GM19238 (cell line): ENCODE measurements around the gene KRTAP5-5.
"Not testable (repeated sequence)": the region's sequence is repeated elsewhere in the genome, so short reads cannot be mapped to it uniquely, and the experiment has no call there.

Experiments used
- DNase-seq: peaks from one replicate; pipeline ENCODE4 v3.0.0; 2011; ENCODE audit warnings: low spot score; ENCODE audit not compliant: insufficient read length

The KRTAP5-5 gene

GRCh38 chr11:1607156-1607845 is 22.3 kb upstream of the KRTAP5-5 start:
- DNase-seq, result not testable (repeated sequence)

- DNase-seq, result not testable (repeated sequence)
These were observed 21.7 kb upstream of the KRTAP5-5 start for GRCh38 chr11:1607901-1608300.

GRCh38 chr11:1608363-1608762 is 21.2 kb upstream of the KRTAP5-5 start, which contains the start of gene KRTAP5-3:
KRTAP5-3 (minus strand) TSS chr11:1608463; CDS start chr11:1608385, 78 bp downstream.
- no peak for DNase-seq

GRCh38 chr11:1618231-1618630 is 11.3 kb upstream of the KRTAP5-5 start:
- DNase-seq, result no peak

GRCh38 chr11:1619449-1619848 is 10.1 kb upstream of the KRTAP5-5 start:
- no peak for DNase-seq

- no peak for DNase-seq
These were observed 7.5 kb upstream of the KRTAP5-5 start, which contains the start of gene KRTAP5-4 for GRCh38 chr11:1622086-1622485. KRTAP5-4 (minus strand) TSS chr11:1622138; CDS start chr11:1622093, 45 bp downstream.

- DNase-seq, result no peak
These were observed 5.9 kb upstream of the KRTAP5-5 start for GRCh38 chr11:1623716-1624115.

GRCh38 chr11:1624621-1625020 is 5.0 kb upstream of the KRTAP5-5 start:
- no peak for DNase-seq

GRCh38 chr11:1625541-1625940 is 4.0 kb upstream of the KRTAP5-5 start:
- no peak for DNase-seq

GRCh38 chr11:1628506-1629325 is 859 bp upstream of the KRTAP5-5 start:
- DNase-seq, result peak; percentile 66

- no peak for DNase-seq
These were observed 696 bp downstream of the KRTAP5-5 start for GRCh38 chr11:1630271-1630670.

GRCh38 chr11:1631066-1631568 is 1.5 kb downstream of the KRTAP5-5 start:
- DNase-seq, result no peak

- no peak for DNase-seq
These were observed 2.6 kb downstream of the KRTAP5-5 start for GRCh38 chr11:1632053-1632714.

- DNase-seq, result no peak
These were observed 4.3 kb downstream of the KRTAP5-5 start for GRCh38 chr11:1633864-1634263.

- no peak for DNase-seq
These were observed 6.8 kb downstream of the KRTAP5-5 start for GRCh38 chr11:1636291-1636950.

GRCh38 chr11:1637628-1638027 is 8.1 kb downstream of the KRTAP5-5 start:
- DNase-seq, result no peak

GRCh38 chr11:1638344-1638743 is 8.8 kb downstream of the KRTAP5-5 start:
- no peak for DNase-seq

- no peak for DNase-seq
These were observed 9.6 kb downstream of the KRTAP5-5 start for GRCh38 chr11:1639102-1639620.

- no peak for DNase-seq
These were observed 10.1 kb downstream of the KRTAP5-5 start for GRCh38 chr11:1639666-1640065.

GRCh38 chr11:1640076-1640946 is 10.7 kb downstream of the KRTAP5-5 start:
- peak; percentile 32 for DNase-seq
